B cell (primary cell): ENCODE results near the gene PBX1. TPM values are rescaled to one million over a fixed set of nuclear protein-coding genes. Genes with fewer than 3 reads are reported as not detected.

Source experiments
- ATAC-seq: fragments of 200-7000 bp; cut with Tn5 transposase; one replicate; pipeline ENCODE4 v1.10.0; 2021; ENCODE audit warnings: low read depth, mild to moderate bottlenecking, moderate number of reproducible peaks, moderate library complexity
- CTCF ChIA-PET: fragments of 350-600 bp; sonication (Branson Sonifier 250); formaldehyde crosslinking; loops from one replicate; lab custom pipeline; 2021; ENCODE audit warnings: antibody characterized with exemption, inconsistent platforms; lab: Charles Lee
- POLR2A ChIA-PET: fragments of 350-600 bp; sonication (Branson Sonifier 250); formaldehyde crosslinking; loops from one replicate; lab custom pipeline; 2021; ENCODE audit warnings: antibody characterized with exemption; lab: Charles Lee
- DNase-seq: peaks from one replicate; pipeline ENCODE4 v3.0.0; 2013
- H2AFZ ChIP-seq: 2 replicates; pipeline ENCODE4 v1.6.1; 2012; ENCODE audit warnings: mild to moderate bottlenecking, low read depth, low read length; ENCODE audit not compliant: insufficient read depth, poor library complexity, severe bottlenecking
- H3K27ac ChIP-seq, 2 donors: 1 replicate in 1 of 2; 2 replicates in 1 of 2; pipeline ENCODE4 v1.5.1; 2012 to 2013; ENCODE audit warnings: low read length in 2 of 2, mild to moderate bottlenecking in 2 of 2, moderate library complexity in 1 of 2
- H3K27me3 ChIP-seq, 4 experiments: fragments of 200-600 bp in 1 of 4; sonication (generic) in 1 of 4; replicated peaks in 1 of 4; 1 replicate in 2 of 4; 2 replicates in 2 of 4; pipeline versions ENCODE4 v1.6.1 to v1.7.0; 2013 to 2016; ENCODE audit warnings: low read length in 3 of 4, mild to moderate bottlenecking in 2 of 4, mixed read lengths in 1 of 4, moderate library complexity in 1 of 4; ENCODE audit not compliant: insufficient read depth in 4 of 4, control insufficient read depth in 3 of 4; ENCODE audit errors: control extremely low read depth in 1 of 4
- H3K36me3 ChIP-seq, 2 experiments: replicated peaks in 1 of 2; 1 replicate in 1 of 2; 2 replicates in 1 of 2; pipeline versions ENCODE4 v1.6.1 to v1.7.1; 2013; ENCODE audit warnings: low read length in 1 of 2; ENCODE audit not compliant: insufficient read depth in 2 of 2, control insufficient read depth in 1 of 2; ENCODE audit errors: control extremely low read depth in 1 of 2, extremely low read depth in 1 of 2
- H3K4me1 ChIP-seq, 2 donors: fragments of 200-600 bp in 1 of 2; sonication (generic) in 1 of 2; 1 replicate in 1 of 2; 2 replicates in 1 of 2; pipeline versions ENCODE4 v1.5.1 to v1.6.1; 2013 to 2017; ENCODE audit warnings: low read length in 2 of 2; ENCODE audit not compliant: control insufficient read depth in 2 of 2, insufficient read depth in 2 of 2
- H3K4me2 ChIP-seq: replicated peaks from 2 replicates; pipeline ENCODE3; 2012; ENCODE audit warnings: mild to moderate bottlenecking, low read depth, low read length; ENCODE audit not compliant: poor library complexity, severe bottlenecking
- H3K4me3 ChIP-seq, 5 experiments: fragments of 200-600 bp in 1 of 5; sonication (generic) in 1 of 5; 1 replicate in 3 of 5; 2 replicates in 2 of 5; pipeline versions ENCODE4 v1.5.1 to v1.7.0; 2011 to 2016; ENCODE audit warnings: low read length in 4 of 5, mild to moderate bottlenecking in 4 of 5, low read depth in 2 of 5, control low read depth in 1 of 5, moderate library complexity in 1 of 5; ENCODE audit not compliant: insufficient read depth in 1 of 5; ENCODE audit errors: control extremely low read depth in 1 of 5, extremely low read depth in 1 of 5
- H3K79me2 ChIP-seq: fragments of 200-600 bp; sonication (generic); one replicate; pipeline ENCODE4 v1.6.0; 2016; ENCODE audit warnings: low read length; ENCODE audit not compliant: control insufficient read depth, insufficient read depth
- H3K9ac ChIP-seq: fragments of 200-600 bp; sonication (generic); 2 replicates; pipeline ENCODE4 v1.6.1; 2017; ENCODE audit warnings: mild to moderate bottlenecking, low read length, moderate library complexity
- H3K9me3 ChIP-seq, 3 donors: one replicate each; pipeline versions ENCODE4 v1.6.1 to v1.7.1; 2013; ENCODE audit warnings: low read length in 2 of 3; ENCODE audit not compliant: control insufficient read depth in 2 of 3, insufficient read depth in 1 of 3; ENCODE audit errors: control extremely low read depth in 1 of 3
- H4K20me1 ChIP-seq: 2 replicates; pipeline ENCODE4 v1.6.0; 2012; ENCODE audit warnings: mild to moderate bottlenecking, low read length; ENCODE audit not compliant: insufficient read depth, control insufficient read depth, poor library complexity, severe bottlenecking
- H3K27ac Mint-ChIP-seq: one replicate; pipeline ENCODE4 v1.8.0; 2021; ENCODE audit warnings: mixed read lengths
- H3K27me3 Mint-ChIP-seq: one replicate; pipeline ENCODE4 v1.8.0; 2021; ENCODE audit warnings: mixed read lengths
- H3K4me1 Mint-ChIP-seq: one replicate; pipeline ENCODE4 v1.8.0; 2021; ENCODE audit warnings: mixed read lengths
- H3K4me3 Mint-ChIP-seq: one replicate; pipeline ENCODE4 v1.8.0; 2021; ENCODE audit warnings: mixed read lengths
- H3K9me3 Mint-ChIP-seq: one replicate; pipeline ENCODE4 v1.8.0; 2022; ENCODE audit warnings: mixed read lengths; ENCODE audit not compliant: insufficient read depth
- CTCF ChIP-seq: fragments of 200-600 bp; IDR thresholded peaks from one replicate; pipeline ENCODE4 v1.8.0; 2022; ENCODE audit warnings: antibody characterized with exemption, mild to moderate bottlenecking
- EZH2 ChIP-seq: IDR thresholded peaks from 2 replicates; pipeline ENCODE4 v1.6.1; 2012; ENCODE audit warnings: borderline replicate concordance, low read depth, mild to moderate bottlenecking, moderate library complexity, low read length; ENCODE audit not compliant: insufficient read depth, poor library complexity, severe bottlenecking
- WGBS: methylation state at CpG from one replicate; pipeline ENCODE4 v1.1.5; 2013; ENCODE audit warnings: missing lambda C conversion rate; ENCODE audit not compliant: insufficient coverage; 5-methylcytosine and 5-hydroxymethylcytosine counted together
- intact Hi-C: fragments of 100-400 bp; cut with micrococcal nuclease; formaldehyde crosslinking; loops from one replicate; pipeline ENCODE4 v1.10.0; 2022
- polyA plus RNA-seq: library from polyadenylated mRNA; depleted of rRNA; stranded (reverse); fragments of >200 nt; gene quantifications from 2 replicates; pipeline ENCODE4 v1.2.3, GENCODE V29; 2012
- total RNA-seq, 2 donors: library from RNA; stranded (reverse); fragments of 120-200 nt in 1 of 2; gene quantifications; 1 replicate in 1 of 2; 2 replicates in 1 of 2; pipeline versions ENCODE4 v1.2.3 to v1.2.4, GENCODE V29; 2013 to 2022

PBX1 gene
- total and polyA plus RNA-seq, 2 donors (not counting 1 experiment from before 2014, with no cell fraction given): 0.32 TPM; not detected in 1

DNA sequence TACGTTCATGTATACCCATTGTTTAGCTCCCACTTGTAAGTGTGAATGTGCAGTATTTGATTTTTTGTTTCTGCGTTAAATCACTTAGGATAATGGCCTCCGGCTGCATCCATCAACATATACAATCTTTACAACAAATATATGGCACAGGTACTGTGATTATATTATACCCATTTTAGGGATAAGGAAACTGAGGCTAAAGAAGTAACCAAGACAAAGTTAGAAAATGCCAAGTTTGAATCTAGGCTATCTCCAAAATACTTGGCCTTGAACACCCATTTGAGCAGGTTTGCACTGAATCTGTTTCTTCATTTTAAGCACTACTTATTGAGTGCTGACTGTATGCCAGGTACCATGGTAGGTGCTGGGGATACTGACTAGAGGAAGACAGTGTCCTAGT is 149.6 kb downstream of the PBX1 start:
- H3K4me1 ChIP-seq: no peaks in the 10 kb centered on the region
- no CpG with 5 or more reads among the region's 3 CpGs for WGBS
- intact Hi-C loops: no loop called here
- no peak overlapping the region for H3K27ac Mint-ChIP-seq
- H4K20me1 ChIP-seq: no peaks in the 10 kb centered on the region
- H3K9me3 ChIP-seq: peaks cover 0 to 2% (median 0%) of the 10 kb centered on the region in 3 donors
- H3K9ac ChIP-seq: no peak overlapping the region
- POLR2A ChIA-PET: no interaction called here
- no peak for DNase-seq
- peaks cover 8% of the 10 kb centered on the region for H3K27me3 Mint-ChIP-seq
- CTCF ChIA-PET: no interaction called here
- no peak overlapping the region for H3K27ac ChIP-seq
- ATAC-seq: no peak
- no peak overlapping the region for H3K4me3 ChIP-seq
- no peaks in the 10 kb centered on the region for H3K79me2 ChIP-seq
- peaks cover 0 to 4% (median 0%) of the 10 kb centered on the region in 4 experiments for H3K27me3 ChIP-seq
- H3K4me2 ChIP-seq: no peak overlapping the region
- H2AFZ ChIP-seq: no peak overlapping the region
- no peak for TF ChIP-seq EZH2
- no peak for TF ChIP-seq CTCF
- no peaks in the 10 kb centered on the region for H3K9me3 Mint-ChIP-seq
- no peaks in the 10 kb centered on the region for H3K4me1 Mint-ChIP-seq
- H3K36me3 ChIP-seq: no peaks in the 10 kb centered on the region
- H3K4me3 Mint-ChIP-seq: no peak overlapping the region

- H3K4me1 Mint-ChIP-seq: no peaks in the 10 kb centered on the region
- WGBS: 66% methylated on average over 4 of the region's 4 CpGs
- H3K4me1 ChIP-seq: no peaks in the 10 kb centered on the region
- no peak overlapping the region for H3K27ac Mint-ChIP-seq
- H3K9ac ChIP-seq: no peak overlapping the region
- H3K27ac ChIP-seq: no peak overlapping the region
- no peaks in the 10 kb centered on the region for H3K36me3 ChIP-seq
- H3K79me2 ChIP-seq: no peaks in the 10 kb centered on the region
- ATAC-seq: no peak
- DNase-seq: no peak
- TF ChIP-seq EZH2 (no peak), CTCF (no peak)
- peaks cover 8% of the 10 kb centered on the region for H3K27me3 Mint-ChIP-seq
- no peak overlapping the region for H3K4me2 ChIP-seq
- H3K4me3 ChIP-seq: no peak overlapping the region
- peaks cover 0 to 4% (median 0%) of the 10 kb centered on the region in 4 experiments for H3K27me3 ChIP-seq
- H3K4me3 Mint-ChIP-seq: no peak overlapping the region
- H4K20me1 ChIP-seq: no peaks in the 10 kb centered on the region
- H3K9me3 Mint-ChIP-seq: no peaks in the 10 kb centered on the region
- POLR2A ChIA-PET: no interaction called here
- intact Hi-C loops: no loop called here
- H2AFZ ChIP-seq: no peak overlapping the region
- H3K9me3 ChIP-seq: peaks cover 0 to 2% (median 0%) of the 10 kb centered on the region in 3 donors
- CTCF ChIA-PET: no interaction called here
These were observed 150.1 kb downstream of the PBX1 start for GRCh38 chr1:164709126-164709525.
